Brain microvascular endothelial cell (primary cell): ENCODE data around the gene ANXA10.

Source experiments
- DNase-seq: peaks from one replicate; pipeline ENCODE4 v3.0.0-alpha.2; 2020
- H3K27ac ChIP-seq: fragments of 250-450 bp; sonication (Bioruptor Pico); 2 replicates; pipeline ENCODE4 v1.5.1; 2020; ENCODE audit warnings: mild to moderate bottlenecking, moderate library complexity
- H3K27me3 ChIP-seq: fragments of 250-450 bp; sonication (Bioruptor Pico); replicated peaks from 2 replicates; pipeline ENCODE4 v1.5.1; 2020; ENCODE audit warnings: mild to moderate bottlenecking
- H3K36me3 ChIP-seq: fragments of 250-450 bp; sonication (Bioruptor Pico); replicated peaks from 2 replicates; pipeline ENCODE4 v1.5.1; 2020; ENCODE audit warnings: mild to moderate bottlenecking
- H3K4me3 ChIP-seq: 2 replicates; pipeline ENCODE4 v1.5.1; 2011; ENCODE audit warnings: low read depth, mild to moderate bottlenecking, control low read depth, low read length, moderate library complexity
- CTCF ChIP-seq: IDR thresholded peaks from 2 replicates; pipeline ENCODE4 v1.5.1; 2011; ENCODE audit warnings: low read depth, mild to moderate bottlenecking, moderate library complexity, low read length, control low read depth, inconsistent platforms; ENCODE audit errors: missing control alignments
- in situ Hi-C: cut with HindIII; loops from 2 replicates; pipeline ENCODE4 v1.10.0; 2017; ENCODE audit warnings: low sequenced_read_pairs, low pct_ligation_motif_present

The ANXA10 gene

GRCh38 chr4:168119100-168119499 is 26.8 kb downstream of the ANXA10 start:
- no peak for DNase-seq
- TF ChIP-seq CTCF = no peak
- no peak overlapping the region for H3K27ac ChIP-seq
- no peaks in the 10 kb centered on the region for H3K27me3 ChIP-seq
- in situ Hi-C loops = no loop called here
- H3K4me3 ChIP-seq = no peak overlapping the region
- no peaks in the 10 kb centered on the region for H3K36me3 ChIP-seq

GRCh38 chr4:168119890-168120289 is 27.6 kb downstream of the ANXA10 start:
- no peak overlapping the region for H3K4me3 ChIP-seq
- no peak for DNase-seq
- in situ Hi-C loops = no loop called here
- no peaks in the 10 kb centered on the region for H3K36me3 ChIP-seq
- no peaks in the 10 kb centered on the region for H3K27me3 ChIP-seq
- TF ChIP-seq CTCF = no peak
- H3K27ac ChIP-seq = no peak overlapping the region

GRCh38 chr4:168120811-168121210 is 28.5 kb downstream of the ANXA10 start:
- H3K27me3 ChIP-seq = no peaks in the 10 kb centered on the region
- no peak overlapping the region for H3K27ac ChIP-seq
- no peak for TF ChIP-seq CTCF
- in situ Hi-C loops = no loop called here
- H3K4me3 ChIP-seq = no peak overlapping the region
- no peak for DNase-seq
- no peaks in the 10 kb centered on the region for H3K36me3 ChIP-seq

- Histone ChIP-seq H3K27ac (peak overlapping the region; percentile 88), H3K36me3 (no peaks in the 10 kb centered on the region), H3K4me3 (no peak overlapping the region), H3K27me3 (no peaks in the 10 kb centered on the region)
- DNase-seq = peak; percentile 40
- in situ Hi-C loops = no loop called here
- no peak for TF ChIP-seq CTCF
Measured at GRCh38 chr4:168124008-168124641, 31.8 kb downstream of the ANXA10 start.

- in situ Hi-C loops = no loop called here
Measured at GRCh38 chr4:168126952-168127351, 34.6 kb downstream of the ANXA10 start.

More at GRCh38 chr4:168126952-168127351, 34.6 kb downstream of the ANXA10 start:
- Histone ChIP-seq H3K4me3 (no peak overlapping the region), H3K36me3 (no peaks in the 10 kb centered on the region), H3K27ac (no peak overlapping the region), H3K27me3 (no peaks in the 10 kb centered on the region)
- no peak for TF ChIP-seq CTCF
- no peak for DNase-seq
